GM18951 (cell line): Measurements from ENCODE around the gene PABPN1.
"Not testable (repeated sequence)": the region's sequence is repeated elsewhere in the genome, so short reads cannot be mapped to it uniquely, and the experiment has no call there.

Experiments used
- POLR2A ChIP-seq: IDR thresholded peaks from 4 replicates; pipeline ENCODE4 v1.6.1; 2011; ENCODE audit warnings: mild to moderate bottlenecking; ENCODE audit not compliant: insufficient read length, insufficient read depth; ENCODE audit errors: extremely low read depth
- in situ Hi-C: fragments of 300-500 bp; cut with MboI; formaldehyde crosslinking; loops from one replicate; pipeline ENCODE4 v1.12.0; 2022; ENCODE audit warnings: low sequenced_read_pairs, mixed read lengths, inconsistent platforms; ENCODE audit not compliant: unreplicated experiment

Gene PABPN1, protein sequence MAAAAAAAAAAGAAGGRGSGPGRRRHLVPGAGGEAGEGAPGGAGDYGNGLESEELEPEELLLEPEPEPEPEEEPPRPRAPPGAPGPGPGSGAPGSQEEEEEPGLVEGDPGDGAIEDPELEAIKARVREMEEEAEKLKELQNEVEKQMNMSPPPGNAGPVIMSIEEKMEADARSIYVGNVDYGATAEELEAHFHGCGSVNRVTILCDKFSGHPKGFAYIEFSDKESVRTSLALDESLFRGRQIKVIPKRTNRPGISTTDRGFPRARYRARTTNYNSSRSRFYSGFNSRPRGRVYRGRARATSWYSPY

DNA sequence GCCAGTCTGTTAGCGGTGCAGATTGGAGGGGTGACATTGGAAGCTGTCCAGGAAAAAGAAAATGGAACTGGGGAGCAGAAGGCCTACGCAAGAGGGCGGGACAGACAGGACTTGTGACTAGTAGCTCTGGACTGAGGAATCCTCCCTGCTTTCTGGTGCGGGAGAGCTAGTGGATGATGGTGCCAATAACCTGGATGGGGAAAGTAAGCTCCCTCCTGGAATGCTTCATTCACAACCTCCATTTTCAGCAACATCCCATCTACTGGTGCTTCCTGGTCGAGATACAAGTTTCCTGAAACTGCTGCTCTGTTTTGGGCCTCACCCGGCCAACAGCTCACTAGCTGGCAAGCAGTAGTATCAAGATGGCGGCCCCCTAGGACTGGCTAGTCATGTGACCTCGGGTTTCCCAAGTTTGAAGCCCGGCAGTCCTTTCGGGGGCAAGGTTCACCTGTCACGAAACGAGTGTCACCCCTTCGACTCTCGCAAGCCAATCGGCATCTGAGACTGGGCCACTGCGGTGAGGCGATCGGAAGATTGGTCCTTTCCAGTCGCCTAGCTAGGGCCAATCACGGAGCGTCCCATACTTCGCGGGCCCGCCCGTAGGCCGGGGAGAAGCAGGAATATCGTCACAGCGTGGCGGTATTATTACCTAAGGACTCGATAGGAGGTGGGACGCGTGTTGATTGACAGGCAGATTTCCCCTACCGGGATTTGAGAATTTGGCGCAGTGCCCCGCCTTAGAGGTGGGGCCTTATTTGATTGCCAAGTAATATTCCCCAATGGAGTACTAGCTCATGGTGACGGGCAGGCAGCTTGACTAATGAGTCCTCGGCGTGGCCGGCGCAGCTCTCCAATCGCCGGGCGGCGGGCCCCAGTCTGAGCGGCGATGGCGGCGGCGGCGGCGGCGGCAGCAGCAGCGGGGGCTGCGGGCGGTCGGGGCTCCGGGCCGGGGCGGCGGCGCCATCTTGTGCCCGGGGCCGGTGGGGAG, at the start of gene PABPN1:
Gene PABPN1 (plus strand): TSS at position 874 of the 988 bp plus-strand sequence. CDS start 13 bp downstream, at position 887.
- TF ChIP-seq POLR2A = peak; percentile 61
- in situ Hi-C loops = no loop called here

DNA sequence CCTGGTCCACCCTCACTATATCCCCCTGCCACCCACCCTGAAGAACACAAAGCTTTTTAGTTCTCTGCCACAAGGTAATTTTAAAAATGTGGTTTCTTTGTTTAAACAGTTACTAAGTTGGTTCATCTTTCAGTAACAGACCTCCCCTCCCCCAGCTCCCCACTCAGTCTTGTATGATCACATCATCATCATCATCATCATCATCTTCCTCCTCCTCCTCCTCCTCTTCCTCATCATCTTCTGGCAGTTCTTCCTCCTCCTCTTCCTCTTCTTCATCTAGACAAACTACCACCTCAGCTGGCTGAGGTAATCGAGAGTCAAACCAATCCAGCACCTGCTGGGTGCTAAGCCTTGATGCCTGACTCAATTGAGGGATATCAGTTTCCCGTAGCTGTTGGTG, 45.8 kb upstream of the PABPN1 start:
- no peak for TF ChIP-seq POLR2A
- in situ Hi-C loops = no loop called here

DNA sequence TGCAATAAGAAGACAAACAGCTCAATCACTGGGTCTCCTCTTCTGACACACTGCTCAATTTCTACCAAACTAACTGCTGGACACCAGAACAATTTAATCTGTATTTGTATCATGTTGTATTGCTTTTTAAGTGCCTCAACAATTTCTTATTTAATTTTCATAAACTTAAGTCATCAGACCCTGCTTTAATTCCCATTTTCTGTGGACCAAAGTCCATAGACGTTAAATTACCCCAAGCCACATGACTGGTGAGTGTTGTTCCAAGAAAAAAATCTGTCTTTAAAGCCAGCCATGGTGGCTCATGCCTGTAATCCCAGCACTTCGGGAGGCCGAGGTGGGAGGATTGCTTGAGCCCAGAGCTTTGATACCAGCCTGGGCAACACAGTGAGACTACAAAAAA, 44.1 kb upstream of the PABPN1 start:
- in situ Hi-C loops = no loop called here
- no peak for TF ChIP-seq POLR2A

DNA sequence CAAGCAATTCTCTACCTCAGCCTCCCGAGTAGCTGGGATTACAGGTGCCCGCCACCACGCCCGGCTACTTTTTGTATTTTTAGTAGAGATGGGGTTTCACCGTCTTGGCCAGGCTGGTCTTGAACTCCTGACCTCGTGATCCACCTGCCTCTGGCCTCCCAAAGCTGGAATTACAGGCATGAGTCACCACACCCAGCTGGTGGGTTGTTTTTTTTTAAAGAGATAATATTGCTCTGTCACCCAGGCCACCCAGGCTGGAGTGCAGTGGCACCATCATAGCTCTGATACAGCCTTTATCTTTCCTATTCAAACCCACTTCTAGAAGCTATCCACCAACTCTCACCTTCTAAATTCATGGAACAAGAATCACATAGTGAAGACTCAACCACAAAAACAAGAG, 43.3 kb upstream of the PABPN1 start:
- in situ Hi-C loops = not testable (repeated sequence)

GRCh38 chr14:23281247-23281646, 40.0 kb upstream of the PABPN1 start:
- in situ Hi-C loops = no loop called here
- no peak for TF ChIP-seq POLR2A

GRCh38 chr14:23284654-23285529, 36.4 kb upstream of the PABPN1 start:
- no peak for TF ChIP-seq POLR2A
- in situ Hi-C loops = no loop called here

- TF ChIP-seq POLR2A = no peak
- in situ Hi-C loops = no loop called here
Measured at GRCh38 chr14:23285530-23286019, 35.7 kb upstream of the PABPN1 start.

DNA sequence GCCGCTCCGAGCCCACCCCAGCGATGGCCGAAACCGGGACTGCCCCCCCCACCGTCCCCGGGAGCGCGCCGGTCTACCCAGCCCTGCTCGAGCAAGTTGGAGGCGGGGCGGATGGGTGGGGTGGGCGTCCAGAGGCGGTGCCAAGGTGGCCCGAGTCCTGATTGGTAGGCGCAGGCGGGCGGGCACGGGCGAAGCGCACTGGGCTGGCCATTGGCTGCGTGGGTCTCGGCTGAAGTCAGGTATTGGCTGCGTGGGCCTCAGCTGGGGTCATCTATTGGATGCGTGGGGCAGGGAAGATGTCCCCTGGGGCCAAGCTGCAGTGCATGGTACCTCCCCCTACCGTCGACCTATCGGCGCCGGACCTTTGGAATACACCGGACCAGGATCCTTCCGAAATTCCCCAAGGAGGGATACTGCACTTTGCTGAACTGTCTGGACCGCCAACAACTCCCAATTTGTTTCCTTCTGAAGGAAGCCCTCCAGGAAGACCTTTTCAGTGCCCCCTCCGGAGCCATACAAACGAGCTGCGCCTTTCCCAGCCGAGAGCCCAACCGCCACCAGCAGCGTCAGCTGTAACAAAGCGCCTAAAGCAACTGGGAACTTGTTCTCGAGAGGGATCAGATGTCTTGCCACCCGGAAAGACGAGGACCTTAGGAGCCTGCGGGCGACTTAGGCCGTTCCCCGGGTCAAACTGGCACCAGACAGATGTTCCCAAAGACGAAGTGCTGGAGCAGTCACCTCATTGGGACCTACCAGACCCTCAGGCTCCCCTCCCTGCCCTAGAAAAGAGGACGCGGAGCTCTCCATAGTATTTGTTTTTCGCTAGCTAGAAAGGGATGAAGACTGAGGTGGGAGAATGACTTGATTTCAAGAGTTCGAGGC, 35.0 kb upstream of the PABPN1 start, which contains the start of gene HOMEZ:
Gene HOMEZ (minus strand): TSS at position 113 of the 882 bp plus-strand sequence. CDS start 180 bp downstream, outside the sequence.
- peak; percentile 80 for TF ChIP-seq POLR2A
- in situ Hi-C loops = no loop called here

DNA sequence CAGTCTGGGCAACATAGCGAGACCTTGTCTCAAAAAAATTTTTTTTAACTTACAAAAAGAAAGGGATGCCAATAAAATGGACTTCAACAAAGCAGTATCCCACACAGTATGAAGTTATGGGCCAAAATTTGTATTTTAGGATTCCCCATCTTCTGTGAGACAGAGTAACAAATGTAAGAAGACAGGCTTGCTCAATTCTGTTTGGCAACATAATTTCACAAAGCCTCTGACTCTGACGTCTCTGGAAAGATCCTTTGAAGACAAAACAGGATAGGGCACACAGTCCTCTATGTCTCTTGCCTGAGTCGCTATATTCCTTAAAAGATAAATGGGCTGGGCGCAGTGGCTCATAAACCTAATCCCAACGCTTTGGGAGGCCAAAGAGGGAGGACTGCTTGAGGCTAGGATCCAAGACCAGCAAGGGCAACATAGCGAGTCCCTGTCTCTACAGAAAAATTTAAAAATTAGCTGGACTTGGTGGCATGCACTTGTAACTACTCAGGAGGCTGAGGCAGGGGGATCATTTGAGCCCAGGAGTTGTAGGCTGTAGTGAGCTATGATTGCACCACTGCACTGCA, 34.3 kb upstream of the PABPN1 start:
- no peak for TF ChIP-seq POLR2A
- in situ Hi-C loops = no loop called here

DNA sequence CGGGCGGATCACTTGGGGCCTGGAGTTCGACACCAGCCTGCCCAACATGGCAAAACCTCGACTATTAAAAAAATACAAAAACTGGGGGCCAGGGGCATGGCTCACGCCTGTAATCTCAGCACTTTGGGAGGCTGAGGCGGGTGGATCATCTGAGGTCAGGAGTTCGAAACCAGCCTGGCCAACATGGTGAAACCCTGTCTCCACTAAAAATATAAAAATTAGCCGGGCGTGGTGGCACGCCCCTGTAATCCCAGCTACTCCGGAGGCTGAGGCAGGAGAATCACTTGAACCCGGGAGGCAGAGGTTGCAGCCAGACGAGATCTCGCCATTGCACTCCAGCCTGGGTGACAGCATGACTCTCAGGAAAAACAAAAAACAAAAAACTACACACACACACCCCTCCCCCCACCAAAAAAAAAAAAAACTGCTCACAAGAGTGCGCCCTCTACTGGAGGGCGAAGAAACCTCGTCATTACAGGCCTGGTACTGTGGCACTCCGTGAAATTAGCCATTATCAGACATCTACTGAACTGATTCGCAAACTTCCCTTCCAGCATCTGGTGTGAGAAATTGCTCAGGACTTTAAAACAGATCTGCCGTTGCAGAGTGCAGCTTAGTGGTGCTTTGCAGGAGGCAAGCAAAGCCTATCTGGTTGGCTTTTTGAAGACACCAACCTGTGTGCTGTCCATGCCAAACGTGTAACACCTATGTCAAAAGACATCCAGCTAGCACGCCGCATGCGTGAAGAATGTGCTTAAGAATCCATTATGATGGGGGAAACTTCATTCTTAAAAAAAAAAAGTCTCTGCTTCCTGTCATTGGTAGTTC, 26.3 kb upstream of the PABPN1 start:
- in situ Hi-C loops = no loop called here
- no peak for TF ChIP-seq POLR2A
